ENCODE measurements around the gene SHC3. TPM values are rescaled to one million over a fixed set of nuclear protein-coding genes. Genes with fewer than 3 reads are reported as not detected.
"Not testable (repeated sequence)": the region's sequence is repeated elsewhere in the genome, so short reads cannot be mapped to it uniquely, and the experiment has no call there.

Gene SHC3, protein sequence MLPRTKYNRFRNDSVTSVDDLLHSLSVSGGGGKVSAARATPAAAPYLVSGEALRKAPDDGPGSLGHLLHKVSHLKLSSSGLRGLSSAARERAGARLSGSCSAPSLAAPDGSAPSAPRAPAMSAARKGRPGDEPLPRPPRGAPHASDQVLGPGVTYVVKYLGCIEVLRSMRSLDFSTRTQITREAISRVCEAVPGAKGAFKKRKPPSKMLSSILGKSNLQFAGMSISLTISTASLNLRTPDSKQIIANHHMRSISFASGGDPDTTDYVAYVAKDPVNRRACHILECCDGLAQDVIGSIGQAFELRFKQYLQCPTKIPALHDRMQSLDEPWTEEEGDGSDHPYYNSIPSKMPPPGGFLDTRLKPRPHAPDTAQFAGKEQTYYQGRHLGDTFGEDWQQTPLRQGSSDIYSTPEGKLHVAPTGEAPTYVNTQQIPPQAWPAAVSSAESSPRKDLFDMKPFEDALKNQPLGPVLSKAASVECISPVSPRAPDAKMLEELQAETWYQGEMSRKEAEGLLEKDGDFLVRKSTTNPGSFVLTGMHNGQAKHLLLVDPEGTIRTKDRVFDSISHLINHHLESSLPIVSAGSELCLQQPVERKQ
- polyA plus RNA-seq (ENCODE audit: insufficient read depth in 1 of 5, insufficient read length in 5 of 5, low replicate concordance in 1 of 5): 10 to 100 TPM; 11.1 to 14.9 (median 13.5) TPM
- long read RNA-seq, donor 1, partial matches to known transcripts: 5 of 5 reads
- long read RNA-seq, donor 1, other reads (novel, unspliced or antisense): 0 of 5 reads
- long read RNA-seq, donor 2: 0 reads
- long read RNA-seq, donor 3, full-length matches to known transcripts: 1 of 1 reads
- long read RNA-seq, donor 3, partial matches to known transcripts: 0 of 1 reads
- long read RNA-seq, donor 3, other reads (novel, unspliced or antisense): 0 of 1 reads
- long read RNA-seq, donor 4: 0 reads
- long read RNA-seq, donor 5, full-length matches to known transcripts: 1 of 1 reads
- long read RNA-seq, donor 5, partial matches to known transcripts: 0 of 1 reads
- long read RNA-seq, donor 5, other reads (novel, unspliced or antisense): 0 of 1 reads
- long read RNA-seq, donor 6, full-length matches to known transcripts: 2 of 2 reads
- long read RNA-seq, donor 6, partial matches to known transcripts: 0 of 2 reads
- long read RNA-seq, donor 6, other reads (novel, unspliced or antisense): 0 of 2 reads
- long read RNA-seq, donor 7, full-length matches to known transcripts: 2 of 2 reads
- long read RNA-seq, donor 7, partial matches to known transcripts: 0 of 2 reads
- long read RNA-seq, donor 7, other reads (novel, unspliced or antisense): 0 of 2 reads
- long read RNA-seq, donor 8: 0 reads

DNA sequence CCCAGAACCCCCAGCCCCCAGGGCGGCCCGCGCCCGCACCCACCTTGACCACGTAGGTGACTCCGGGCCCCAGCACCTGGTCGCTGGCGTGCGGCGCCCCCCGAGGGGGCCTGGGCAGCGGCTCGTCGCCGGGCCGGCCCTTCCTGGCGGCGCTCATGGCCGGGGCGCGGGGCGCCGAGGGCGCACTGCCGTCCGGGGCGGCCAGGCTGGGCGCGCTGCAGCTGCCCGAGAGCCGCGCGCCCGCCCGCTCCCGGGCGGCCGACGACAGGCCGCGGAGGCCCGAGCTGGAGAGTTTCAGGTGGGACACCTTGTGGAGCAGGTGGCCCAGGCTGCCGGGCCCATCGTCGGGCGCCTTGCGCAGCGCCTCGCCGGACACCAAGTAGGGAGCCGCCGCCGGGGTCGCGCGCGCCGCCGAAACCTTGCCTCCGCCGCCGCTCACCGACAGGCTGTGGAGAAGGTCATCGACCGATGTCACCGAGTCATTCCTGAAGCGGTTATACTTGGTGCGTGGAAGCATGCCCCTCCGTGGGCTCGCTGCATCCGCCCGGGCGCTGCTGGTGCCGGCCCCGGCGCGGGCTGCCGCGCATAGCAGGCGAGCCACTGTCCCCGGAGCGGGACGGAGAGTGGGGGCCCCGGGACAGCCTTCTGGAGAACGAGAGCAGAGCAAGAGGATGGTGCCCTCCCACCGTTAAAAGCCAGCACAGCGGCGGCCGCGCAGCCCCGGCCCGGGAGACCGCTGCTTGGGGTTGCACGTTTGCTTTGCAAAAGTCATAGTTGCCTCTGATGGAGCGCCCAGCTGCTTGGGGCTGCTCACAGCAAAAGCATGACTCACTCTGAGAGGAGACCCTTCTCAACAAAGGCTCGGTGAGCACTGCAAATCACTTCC lies at the start of gene SHC3:
Gene SHC3 (minus strand): TSS at position 875 of the 886 bp plus-strand sequence. CDS start 358 bp downstream, at position 517.
- no peak for DNase-seq

DNA sequence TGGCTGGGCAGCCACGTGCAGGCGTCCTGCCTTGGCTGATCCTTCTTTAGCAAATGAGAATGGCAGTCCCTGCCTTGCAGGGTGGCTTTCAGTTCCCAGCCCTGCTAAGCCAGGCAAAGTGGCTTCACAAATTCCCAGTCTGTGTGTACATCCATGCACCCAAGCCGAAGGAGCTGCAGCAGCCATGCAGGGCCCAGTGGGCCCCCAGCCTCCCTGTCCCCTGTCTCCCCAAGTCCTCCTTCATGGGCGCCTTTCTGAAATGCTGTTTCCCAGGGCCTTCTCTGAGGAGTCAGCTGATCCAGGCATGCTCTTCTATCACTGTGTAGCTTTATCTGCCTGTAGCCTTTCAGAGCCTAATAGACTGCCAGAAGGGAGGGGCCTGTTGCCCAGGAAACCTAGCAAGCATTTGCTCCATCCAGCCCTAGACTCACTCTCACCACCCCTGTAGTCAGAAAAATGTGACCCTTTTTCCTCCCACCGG lies 47.4 kb upstream of the SHC3 start:
- peak in 1 of 2 donors; percentile 49 for DNase-seq

DNA sequence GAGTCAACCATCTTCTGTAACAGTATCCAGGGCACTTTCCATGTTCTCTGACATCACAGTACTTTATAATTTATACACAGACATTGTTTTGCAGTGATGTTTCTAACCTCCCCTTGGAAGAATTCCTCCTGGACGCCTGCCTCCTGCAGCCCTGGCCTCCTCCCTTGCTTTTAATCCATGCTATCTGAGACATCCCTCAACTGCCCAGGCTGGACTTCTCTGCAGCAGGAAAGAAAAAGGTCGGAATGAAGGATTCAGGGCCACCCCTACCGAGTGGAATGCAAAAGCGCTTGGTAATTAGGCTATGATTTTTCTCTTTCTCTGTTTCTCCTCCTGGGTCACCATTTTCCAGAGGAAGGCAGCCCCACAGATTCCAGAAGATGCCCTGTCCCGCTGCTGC lies 47.0 kb upstream of the SHC3 start:
- DNase-seq: no peak

DNA sequence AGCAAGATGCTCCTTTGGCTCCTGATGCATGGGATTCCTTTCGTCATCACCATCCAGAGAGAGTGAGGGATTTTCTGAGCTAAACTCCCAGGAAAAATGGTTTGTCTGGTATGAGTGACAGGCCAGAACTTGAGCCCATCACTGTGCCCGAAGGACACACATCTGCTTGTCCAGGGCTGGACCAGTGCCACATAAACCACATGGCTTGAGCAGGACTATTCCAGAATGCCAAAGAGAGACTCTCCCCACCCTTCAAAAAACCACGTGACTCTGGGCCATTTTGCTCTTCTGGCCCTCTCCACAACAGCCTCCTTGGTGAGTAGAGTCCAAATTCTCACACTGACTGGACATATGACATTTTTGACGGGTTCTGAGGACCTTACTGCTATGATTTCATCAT lies 46.4 kb upstream of the SHC3 start:
- DNase-seq: no peak

DNA sequence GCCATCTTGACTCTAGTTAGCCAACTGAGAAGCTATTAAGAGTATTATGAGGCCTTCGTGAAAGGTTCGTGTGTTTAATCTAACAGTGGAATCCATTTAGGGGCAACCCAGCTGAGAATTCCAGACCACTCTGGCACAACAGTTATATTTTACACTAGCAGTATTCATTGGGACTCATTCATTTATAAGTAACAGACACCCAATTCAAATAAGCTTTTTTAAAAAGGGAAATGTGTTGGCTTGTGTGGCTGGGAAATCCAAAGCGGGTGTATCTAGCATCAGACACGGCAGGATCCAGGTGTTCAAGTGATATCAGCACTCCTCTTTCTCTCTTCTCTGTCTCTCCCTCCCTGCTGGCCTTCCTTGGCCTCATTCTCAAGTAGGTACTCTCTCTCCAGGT lies 46.0 kb upstream of the SHC3 start:
- no peak for DNase-seq

DNA sequence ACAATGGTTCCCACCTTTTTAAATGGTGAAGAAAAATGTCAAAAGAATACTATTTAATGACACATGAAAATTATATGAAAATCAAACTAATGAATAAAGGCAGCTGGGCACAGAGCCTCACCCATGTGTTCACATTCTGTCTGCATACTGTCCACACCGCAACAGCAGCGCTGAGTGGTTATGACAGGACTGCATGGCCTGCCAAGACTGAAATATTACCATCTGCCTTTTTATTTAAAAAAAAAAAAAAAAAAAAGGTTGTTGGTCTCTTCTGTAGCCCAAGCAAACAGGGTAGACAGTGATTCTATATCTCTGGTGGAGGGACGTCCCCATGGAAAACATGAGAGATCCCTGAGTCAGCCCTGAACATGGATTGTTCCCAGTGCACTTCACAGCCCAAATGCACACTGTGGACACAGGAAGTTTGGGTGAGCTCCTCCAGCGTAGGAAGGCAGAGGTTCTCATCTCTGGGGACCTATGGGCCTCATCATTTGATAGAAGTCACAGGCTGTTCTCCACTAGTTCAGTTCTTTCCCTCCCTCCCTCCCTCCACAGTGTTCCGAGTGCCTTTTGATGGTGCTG lies 44.9 kb upstream of the SHC3 start:
- DNase-seq: no peak

DNA sequence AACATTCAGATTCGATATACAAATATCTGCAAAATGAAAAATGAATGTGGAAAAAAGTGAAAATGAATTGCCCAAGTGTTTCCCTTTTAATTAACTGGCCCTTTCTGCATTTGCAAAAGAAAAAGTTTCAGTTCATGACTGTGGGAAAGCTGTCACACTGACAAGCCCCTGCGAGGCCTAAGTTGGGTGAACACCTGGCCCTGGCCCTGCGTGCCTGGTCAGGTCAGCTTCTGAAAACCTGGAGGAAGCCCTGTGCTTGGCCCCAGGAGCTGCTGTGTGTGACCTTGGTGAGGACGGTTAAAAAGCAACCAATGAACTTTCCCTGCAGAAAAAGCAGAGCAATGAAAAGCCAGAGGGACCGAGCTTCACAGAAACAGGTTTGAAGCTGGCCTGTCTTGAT lies 41.0 kb upstream of the SHC3 start:
- no peak for DNase-seq

DNA sequence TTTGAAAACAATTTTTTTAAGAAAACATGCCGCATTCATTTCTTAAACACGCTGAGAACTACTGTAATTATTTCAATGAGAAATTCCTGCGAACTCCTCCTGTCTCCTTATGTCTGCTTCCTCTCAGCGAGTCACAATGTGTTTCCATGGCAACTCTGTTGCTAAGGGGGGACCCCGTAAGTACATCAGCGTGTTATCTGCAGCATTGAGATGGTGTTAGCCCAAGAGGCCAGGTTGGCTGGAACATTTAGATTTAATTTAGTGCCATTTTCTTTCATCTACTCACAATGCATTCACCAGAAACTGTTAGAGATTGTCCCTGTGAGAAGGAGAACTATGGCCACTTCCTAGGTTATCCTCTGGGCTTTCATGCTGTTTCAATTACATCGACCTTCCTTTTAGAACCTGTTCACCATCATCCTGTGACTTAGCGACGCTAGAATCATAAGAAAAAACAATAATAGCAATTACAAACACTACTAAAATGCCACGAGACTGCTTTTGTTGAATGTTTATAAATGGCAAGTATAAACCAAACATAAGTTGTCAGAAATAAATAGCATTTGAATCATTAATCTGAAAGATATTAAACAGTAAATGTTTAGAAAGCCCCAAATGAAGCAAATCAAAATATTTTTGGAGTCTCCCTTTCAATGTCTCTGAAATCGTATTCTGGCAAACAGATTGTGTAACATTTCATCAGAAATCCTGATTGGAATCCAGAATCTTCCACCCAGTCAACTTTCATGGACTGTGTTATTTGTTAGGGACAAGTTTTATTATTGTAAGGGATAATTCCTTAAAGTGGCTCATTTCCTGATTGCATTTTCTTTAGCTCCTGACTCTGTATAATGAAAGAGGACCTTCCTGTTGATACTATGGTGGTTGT lies 39.7 kb upstream of the SHC3 start:
- DNase-seq: peak in 1 of 2 donors; percentile 45

DNA sequence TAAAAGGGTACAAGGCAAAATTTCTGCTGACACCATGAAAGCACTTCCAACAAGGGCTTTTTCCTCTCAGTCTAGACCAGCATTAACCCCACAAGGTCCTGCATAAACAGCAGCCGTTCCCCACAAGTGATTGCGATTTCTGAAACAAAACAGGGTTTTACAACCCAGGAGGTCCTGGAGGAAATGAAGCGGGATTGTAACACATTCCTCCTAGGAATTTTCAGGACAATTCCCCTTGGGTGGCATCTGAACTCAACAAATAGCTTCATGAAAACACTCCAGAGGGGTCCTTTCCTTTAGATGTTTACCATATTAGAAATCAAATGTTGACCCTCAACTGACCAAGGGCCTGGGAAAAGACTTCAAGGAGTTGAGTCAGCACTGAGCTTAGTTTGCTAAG lies 36.7 kb upstream of the SHC3 start:
- no peak for DNase-seq

DNA sequence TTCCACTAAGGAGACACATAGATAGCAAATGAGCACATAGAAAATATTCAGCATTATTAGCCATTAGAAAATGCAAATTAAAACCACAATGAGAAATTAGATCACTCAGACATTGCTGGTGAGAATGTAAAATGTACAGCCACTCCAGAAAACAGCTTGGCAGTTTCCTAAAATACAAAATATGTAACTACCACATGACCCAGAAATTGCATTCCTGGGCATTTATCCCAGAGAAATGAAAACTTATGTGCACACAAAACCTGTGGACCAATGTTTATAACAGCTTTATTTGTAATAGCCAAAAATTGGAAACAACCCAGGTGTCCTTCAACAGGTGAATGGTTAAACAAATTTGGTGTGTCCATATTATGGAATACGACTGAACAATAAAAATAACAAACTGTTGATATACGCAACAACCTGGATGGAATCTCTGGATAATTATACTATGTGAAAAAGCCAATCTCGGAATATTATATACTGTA lies 34.8 kb upstream of the SHC3 start:
- DNase-seq: no peak

DNA sequence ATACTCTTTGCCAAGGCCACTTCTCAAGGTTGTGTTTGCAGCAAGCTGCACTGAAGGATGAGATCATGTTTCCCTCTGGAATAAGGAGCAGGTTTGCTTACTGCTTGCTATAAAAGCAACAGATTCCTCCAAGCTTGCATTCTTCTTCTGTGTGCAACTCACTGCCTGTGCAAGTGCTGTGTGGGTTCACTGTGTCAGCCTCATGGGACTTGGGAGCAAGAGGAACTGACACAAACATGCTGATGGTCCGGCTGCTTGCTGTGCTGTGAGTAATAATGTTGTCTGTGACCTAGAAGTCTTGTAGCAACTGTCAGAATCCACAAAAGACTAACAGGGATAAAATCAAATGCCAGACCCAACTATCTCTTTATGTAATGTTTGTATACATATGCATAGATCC lies 33.6 kb upstream of the SHC3 start:
- no peak for DNase-seq

DNA sequence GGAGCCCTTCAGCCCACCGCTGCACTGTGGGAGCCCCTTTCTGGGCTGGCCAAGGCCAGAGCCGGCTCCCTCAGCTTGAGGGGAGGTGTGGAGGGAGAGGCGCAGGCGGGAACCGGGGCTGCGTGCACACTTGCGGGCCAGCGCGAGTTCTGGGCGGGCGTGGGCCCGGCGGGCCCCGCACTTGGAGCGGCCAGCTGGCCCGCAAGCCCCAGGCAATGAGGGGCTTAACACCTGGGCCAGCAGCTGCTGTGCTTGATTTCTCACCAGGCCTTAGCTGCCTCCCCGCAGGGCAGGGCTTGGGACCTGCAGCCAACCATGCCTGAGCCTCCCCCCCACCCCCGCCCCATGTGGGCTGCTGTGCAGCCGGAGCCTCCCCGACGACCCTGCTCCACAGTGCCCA lies 30.7 kb upstream of the SHC3 start:
- not testable (repeated sequence) for DNase-seq

DNA sequence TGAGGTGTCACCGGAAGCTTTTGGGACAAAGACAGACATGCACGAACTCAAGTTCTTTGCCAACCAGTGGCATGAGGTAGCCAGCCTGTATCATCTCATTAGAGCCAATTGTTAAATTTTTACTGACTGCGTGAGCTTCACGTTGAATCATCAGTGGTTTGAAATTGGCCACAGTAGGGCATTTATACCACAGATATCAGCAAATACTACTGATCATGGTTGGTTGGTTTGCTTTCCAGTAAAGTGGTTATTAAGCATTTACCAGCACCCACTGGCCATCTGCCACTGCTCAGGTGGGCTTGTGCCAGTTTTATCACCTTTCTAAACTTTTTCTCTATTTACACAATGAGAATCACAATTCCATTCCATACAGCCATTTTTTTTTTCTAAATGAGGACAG lies 28.4 kb upstream of the SHC3 start:
- DNase-seq: no peak

DNA sequence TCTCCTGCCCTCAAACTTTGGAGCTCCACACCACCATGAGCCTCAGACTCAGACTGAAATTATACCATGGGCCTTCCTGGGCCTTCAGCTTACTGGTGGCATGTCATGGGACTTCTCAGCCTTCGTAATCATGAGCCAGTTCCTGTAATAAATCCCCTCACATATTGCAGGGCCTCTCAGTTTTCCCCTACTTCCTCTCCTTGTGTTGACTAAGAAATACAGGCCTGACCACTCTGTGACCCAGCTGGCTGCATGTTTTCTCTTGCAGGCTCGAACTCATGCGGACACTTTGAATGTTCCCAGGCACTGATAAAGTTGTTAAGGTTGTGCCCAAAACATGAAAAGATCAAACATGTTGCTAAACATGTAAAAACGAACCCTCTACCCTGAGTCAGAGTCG lies 26.2 kb upstream of the SHC3 start:
- DNase-seq: no peak

DNA sequence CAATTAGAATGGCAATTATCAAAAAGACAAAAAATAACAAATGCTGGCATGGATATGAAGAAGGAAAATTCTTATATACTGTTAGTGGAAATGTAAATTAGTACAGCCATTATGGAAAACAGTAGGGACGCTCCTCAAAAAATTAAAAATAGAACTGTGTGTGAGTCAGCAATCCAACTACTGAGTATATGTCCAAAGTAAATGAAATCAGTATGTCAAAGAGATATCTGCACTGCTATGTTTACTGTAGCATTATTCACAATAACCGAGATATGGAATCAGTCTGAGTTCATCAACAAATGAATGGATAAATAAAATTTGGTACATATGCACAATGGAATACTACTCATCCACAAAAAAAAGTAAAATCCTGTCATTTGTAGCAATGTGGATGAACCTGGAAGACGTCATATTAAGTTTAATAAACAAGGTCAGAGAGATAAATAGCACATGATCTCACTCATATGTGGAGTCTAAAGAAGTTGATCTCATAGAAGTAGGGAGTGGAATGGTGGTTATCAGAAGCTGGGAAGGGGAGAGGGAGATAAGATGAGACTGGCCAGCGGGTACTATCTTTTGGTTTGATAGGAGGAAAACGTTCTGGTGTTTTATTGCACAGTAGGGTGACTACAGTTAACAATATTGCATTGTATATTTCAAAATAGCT lies 16.6 kb upstream of the SHC3 start:
- DNase-seq: no peak

DNA sequence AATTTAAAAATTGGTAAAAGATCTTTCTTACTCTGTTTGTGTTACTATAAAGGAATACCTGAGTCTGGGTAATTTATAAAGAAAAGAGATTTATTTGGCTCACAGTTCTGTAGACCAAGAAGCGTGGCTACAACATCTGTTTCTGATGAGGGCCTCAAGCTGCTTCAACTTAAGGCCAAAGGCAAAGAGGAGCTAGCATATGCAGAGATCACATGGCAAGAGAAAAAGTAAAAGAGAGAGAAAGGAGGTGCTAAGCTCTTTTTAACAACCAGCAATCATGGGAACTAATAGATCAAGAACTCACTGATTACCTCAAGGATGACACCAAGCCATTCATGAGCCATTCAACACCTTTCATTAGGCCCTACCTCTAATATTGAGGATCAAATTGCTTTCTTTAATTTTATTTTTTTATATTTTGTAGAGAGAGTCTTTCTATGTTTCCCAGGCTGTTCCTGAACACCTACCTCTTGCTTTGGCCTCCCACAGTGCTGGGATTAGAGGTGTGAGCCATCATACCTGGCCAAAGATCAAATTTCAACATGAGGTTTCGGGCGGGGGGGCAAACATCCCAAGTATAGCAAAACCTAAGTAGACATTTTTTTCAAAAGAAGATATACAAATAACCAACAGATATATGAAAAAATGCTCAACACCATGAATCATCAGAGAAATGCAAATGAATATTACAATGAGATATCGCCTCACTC lies 16.0 kb upstream of the SHC3 start:
- DNase-seq: no peak

DNA sequence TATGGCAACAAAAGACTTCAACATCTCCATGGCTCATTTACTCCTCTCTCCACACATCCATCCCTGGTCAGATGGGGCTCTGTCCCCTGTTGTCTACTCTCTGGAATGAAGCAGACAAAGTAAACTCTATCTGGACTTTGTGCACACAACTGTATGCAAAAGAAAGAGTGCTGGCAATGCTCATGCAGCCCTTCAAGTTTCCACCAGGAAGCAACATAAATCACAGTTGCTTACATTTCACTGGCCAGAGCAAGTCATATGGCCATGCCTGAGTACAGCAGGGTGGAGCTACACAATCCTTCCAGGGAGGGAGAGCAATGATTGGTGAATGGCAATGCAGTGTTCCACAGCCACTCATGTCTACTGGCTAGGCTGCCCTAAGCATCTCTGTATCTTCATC lies 12.4 kb upstream of the SHC3 start:
- no peak for DNase-seq

DNA sequence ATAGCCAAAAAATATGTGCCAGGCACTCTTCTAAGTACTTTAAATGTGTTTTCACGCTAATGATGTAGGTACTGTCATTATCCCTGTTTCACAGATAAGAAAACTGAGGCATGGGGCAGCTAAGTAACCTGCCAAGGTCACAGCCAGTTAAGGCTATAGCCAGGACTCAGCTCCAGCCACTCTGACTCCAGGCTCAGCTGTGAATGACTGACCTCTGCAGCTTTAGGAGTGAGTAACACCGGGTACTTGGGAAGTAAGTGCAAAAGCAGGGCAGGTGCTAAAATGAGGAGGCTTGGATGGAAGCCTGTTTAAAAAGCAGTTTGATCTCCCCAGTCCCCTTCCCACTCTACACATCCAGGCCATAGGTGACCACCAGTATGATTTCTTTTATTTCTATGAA lies 10.6 kb upstream of the SHC3 start:
- DNase-seq: no peak
